MCF 10A (cell line): ENCODE measurements around the gene ARHGEF25. TPM values are rescaled to one million over a fixed set of nuclear protein-coding genes. Genes with fewer than 3 reads are reported as not detected.

ENCODE experiments used
- BruUV-seq: library from RNA; stranded (reverse); fragments of 400-500 nt; replicated peaks from 2 replicates; lab custom pipeline; 2021; lab: Mats Ljungman, UMichigan
- CTCF ChIA-PET: fragments of 300-600 bp; sonication (Branson Sonifier 250); formaldehyde crosslinking; extraction: SDS; loops from one replicate; lab custom pipeline; 2021; ENCODE audit warnings: antibody characterized with exemption, inconsistent platforms; lab: Yijun Ruan, JAX
- POLR2A ChIA-PET: fragments of 300-600, 350-650 bp; sonication (Branson Sonifier 250); formaldehyde crosslinking; extraction: SDS; loops from one replicate; lab custom pipeline; 2020; ENCODE audit warnings: antibody characterized with exemption, inconsistent platforms; lab: Yijun Ruan, JAX
- DNase-seq: peaks from one replicate; pipeline ENCODE4 v3.0.0-alpha.2; 2018; ENCODE audit not compliant: unreplicated experiment
- H3K27ac Mint-ChIP-seq: one replicate; pipeline ENCODE4 v1.8.0; 2022; ENCODE audit warnings: mild to moderate bottlenecking, low read depth, mixed read lengths; ENCODE audit not compliant: unreplicated experiment
- H3K27me3 Mint-ChIP-seq: one replicate; pipeline ENCODE4 v1.8.0; 2022; ENCODE audit warnings: mixed read lengths; ENCODE audit not compliant: insufficient read depth, unreplicated experiment
- H3K36me3 Mint-ChIP-seq: one replicate; pipeline ENCODE4 v1.8.0; 2022; ENCODE audit warnings: mild to moderate bottlenecking, moderate library complexity, mixed read lengths; ENCODE audit not compliant: insufficient read depth, unreplicated experiment
- H3K4me1 Mint-ChIP-seq: one replicate; pipeline ENCODE4 v1.8.0; 2022; ENCODE audit warnings: mixed read lengths; ENCODE audit not compliant: insufficient read depth, unreplicated experiment
- H3K4me3 Mint-ChIP-seq: one replicate; pipeline ENCODE4 v1.8.0; 2022; ENCODE audit warnings: mild to moderate bottlenecking, moderate library complexity, mixed read lengths; ENCODE audit not compliant: unreplicated experiment
- H3K9me3 Mint-ChIP-seq: one replicate; pipeline ENCODE4 v1.8.0; 2022; ENCODE audit warnings: mixed read lengths; ENCODE audit not compliant: unreplicated experiment
- CTCF ChIP-seq: fragments of 200-600 bp; IDR thresholded peaks from one replicate; pipeline ENCODE4 v1.8.0; 2022; ENCODE audit warnings: antibody characterized with exemption, mild to moderate bottlenecking; ENCODE audit not compliant: unreplicated experiment
- intact Hi-C: fragments of 100-400 bp; cut with micrococcal nuclease; formaldehyde crosslinking; loops from 2 replicates; pipeline ENCODE4 v1.14.1; 2022
- total RNA-seq: library from RNA; stranded (reverse); gene quantifications from 2 replicates; pipeline ENCODE4 v1.2.3, GENCODE V29; 2022

Gene ARHGEF25
- total RNA-seq, 1 experiment from 2014 or later = 0.37 TPM

- BruUV-seq = no TSS peak
- Mint-ChIP-seq H3K36me3 (no peaks in the 10 kb centered on the region), H3K4me1 (peaks cover 5% of the 10 kb centered on the region), H3K9me3 (no peaks in the 10 kb centered on the region), H3K27ac (no peak overlapping the region), H3K4me3 (no peak overlapping the region), H3K27me3 (peaks cover 64% of the 10 kb centered on the region)
- ChIA-PET CTCF (interaction anchor here (0.6 to 4.2 kb wide), 5 partner anchors 12 to 51 kb away, joined by 3 to 72 read pairs (median 3); partner anchors contain the start of gene B4GALNT1), POLR2A (no interaction called here)
- TF ChIP-seq CTCF = no peak
- DNase-seq = no peak
- intact Hi-C loops = no loop called here
Observed at GRCh38 chr12:57618966-57619433, 7.8 kb downstream of the ARHGEF25 start.

- Mint-ChIP-seq H3K36me3 (no peaks in the 10 kb centered on the region), H3K27me3 (peaks cover 71% of the 10 kb centered on the region), H3K9me3 (no peaks in the 10 kb centered on the region), H3K27ac (no peak overlapping the region), H3K4me1 (peaks cover 5% of the 10 kb centered on the region), H3K4me3 (no peak overlapping the region)
- DNase-seq = no peak
- no peak for TF ChIP-seq CTCF
- BruUV-seq = no TSS peak
- intact Hi-C loops = loop anchor here (2.0 kb wide), 1 partner anchor 161 kb away; the partner anchor contains the start of gene GLI1
- ChIA-PET POLR2A (no interaction called here), CTCF (interaction anchor here (0.6 to 4.2 kb wide), 11 partner anchors 11 to 810 kb away, joined by 3 to 72 read pairs (median 5); partner anchors contain the start of gene B4GALNT1)
Observed at GRCh38 chr12:57619434-57620244, 8.4 kb downstream of the ARHGEF25 start.

- ChIA-PET CTCF (interaction anchor here (0.6 to 4.2 kb wide), 17 partner anchors 8 to 811 kb away, joined by 3 to 72 read pairs (median 4); partner anchors contain the start of gene B4GALNT1), POLR2A (interaction anchor here (0.6 kb wide), 1 partner anchor 74 kb away, joined by 3 read pairs; no protein-coding TSS in a partner anchor)
- Mint-ChIP-seq H3K27ac (no peak overlapping the region), H3K4me1 (peaks cover 5% of the 10 kb centered on the region), H3K9me3 (no peaks in the 10 kb centered on the region), H3K27me3 (peaks cover 74% of the 10 kb centered on the region), H3K4me3 (peak overlapping the region; percentile 47), H3K36me3 (no peaks in the 10 kb centered on the region)
- BruUV-seq = no TSS peak
- intact Hi-C loops = loop anchor here (2.0 kb wide), 1 partner anchor 162 kb away; the partner anchor contains the start of gene GLI1
- TF ChIP-seq CTCF = no peak
- DNase-seq = no peak
Observed at GRCh38 chr12:57620245-57620935, 9.2 kb downstream of the ARHGEF25 start.
